Nephron progenitor cell (in vitro differentiated cells): ENCODE results near the gene RSPH9.
A peak's percentile ranks its signal among the peaks of the same experiment; 100 is the strongest.
"Not testable (repeated sequence)": the region's sequence is repeated elsewhere in the genome, so short reads cannot be mapped to it uniquely, and the experiment has no call there.

Experiments
- DNase-seq: peaks from one replicate; pipeline ENCODE4 v3.0.0; 2021
- H3K27ac Mint-ChIP-seq: 2 replicates; pipeline ENCODE4 v1.8.0; 2021; ENCODE audit warnings: mild to moderate bottlenecking, moderate library complexity, mixed read lengths
- H3K27me3 Mint-ChIP-seq: 2 replicates; pipeline ENCODE4 v1.8.0; 2021; ENCODE audit warnings: mild to moderate bottlenecking, low read depth, mixed read lengths; ENCODE audit not compliant: poor library complexity
- H3K36me3 Mint-ChIP-seq: 2 replicates; pipeline ENCODE4 v1.8.0; 2021; ENCODE audit warnings: low read depth, mixed read lengths
- H3K4me1 Mint-ChIP-seq: 2 replicates; pipeline ENCODE4 v1.8.0; 2021; ENCODE audit warnings: mixed read lengths
- H3K4me3 Mint-ChIP-seq: 2 replicates; pipeline ENCODE4 v1.8.0; 2021; ENCODE audit warnings: mild to moderate bottlenecking, moderate library complexity, mixed read lengths
- H3K9me3 Mint-ChIP-seq: 2 replicates; pipeline ENCODE4 v1.8.0; 2021; ENCODE audit warnings: mild to moderate bottlenecking, moderate library complexity, mixed read lengths
- CTCF ChIP-seq: fragments of 200-600 bp; sonication (generic); IDR thresholded peaks from 2 replicates; pipeline ENCODE4 v1.5.0; 2021; ENCODE audit warnings: antibody characterized with exemption

The RSPH9 gene

GRCh38 chr6:43699564-43700186, 54.8 kb downstream of the RSPH9 start:
- H3K4me3 Mint-ChIP-seq: peak overlapping the region; percentile 33
- no peak for DNase-seq

GRCh38 chr6:43700939-43701560, 56.2 kb downstream of the RSPH9 start:
- not testable (repeated sequence) for H3K27me3 Mint-ChIP-seq, DNase-seq, H3K9me3 Mint-ChIP-seq, H3K36me3 Mint-ChIP-seq
- Mint-ChIP-seq H3K4me1 (peaks cover 84% of the 10 kb centered on the region), H3K27ac (peak overlapping the region; percentile 93), H3K4me3 (peak overlapping the region; percentile 45)

More at GRCh38 chr6:43699564-43700186, 54.8 kb downstream of the RSPH9 start:
- Mint-ChIP-seq H3K9me3 (no peaks in the 10 kb centered on the region), H3K36me3 (no peaks in the 10 kb centered on the region), H3K27ac (peak overlapping the region; percentile 95), H3K4me1 (peaks cover 84% of the 10 kb centered on the region), H3K27me3 (peaks cover 2% of the 10 kb centered on the region)
- TF ChIP-seq CTCF: no peak

- H3K27me3 Mint-ChIP-seq: peaks cover 6% of the 10 kb centered on the region
- no peaks in the 10 kb centered on the region for H3K36me3 Mint-ChIP-seq
- peak overlapping the region; percentile 98 for H3K27ac Mint-ChIP-seq
- H3K4me1 Mint-ChIP-seq: peaks cover 91% of the 10 kb centered on the region
- no peak for TF ChIP-seq CTCF
- H3K9me3 Mint-ChIP-seq: no peaks in the 10 kb centered on the region
- peak overlapping the region; percentile 50 for H3K4me3 Mint-ChIP-seq
- DNase-seq: no peak
Measured at GRCh38 chr6:43702171-43702533, 57.3 kb downstream of the RSPH9 start.

DNA sequence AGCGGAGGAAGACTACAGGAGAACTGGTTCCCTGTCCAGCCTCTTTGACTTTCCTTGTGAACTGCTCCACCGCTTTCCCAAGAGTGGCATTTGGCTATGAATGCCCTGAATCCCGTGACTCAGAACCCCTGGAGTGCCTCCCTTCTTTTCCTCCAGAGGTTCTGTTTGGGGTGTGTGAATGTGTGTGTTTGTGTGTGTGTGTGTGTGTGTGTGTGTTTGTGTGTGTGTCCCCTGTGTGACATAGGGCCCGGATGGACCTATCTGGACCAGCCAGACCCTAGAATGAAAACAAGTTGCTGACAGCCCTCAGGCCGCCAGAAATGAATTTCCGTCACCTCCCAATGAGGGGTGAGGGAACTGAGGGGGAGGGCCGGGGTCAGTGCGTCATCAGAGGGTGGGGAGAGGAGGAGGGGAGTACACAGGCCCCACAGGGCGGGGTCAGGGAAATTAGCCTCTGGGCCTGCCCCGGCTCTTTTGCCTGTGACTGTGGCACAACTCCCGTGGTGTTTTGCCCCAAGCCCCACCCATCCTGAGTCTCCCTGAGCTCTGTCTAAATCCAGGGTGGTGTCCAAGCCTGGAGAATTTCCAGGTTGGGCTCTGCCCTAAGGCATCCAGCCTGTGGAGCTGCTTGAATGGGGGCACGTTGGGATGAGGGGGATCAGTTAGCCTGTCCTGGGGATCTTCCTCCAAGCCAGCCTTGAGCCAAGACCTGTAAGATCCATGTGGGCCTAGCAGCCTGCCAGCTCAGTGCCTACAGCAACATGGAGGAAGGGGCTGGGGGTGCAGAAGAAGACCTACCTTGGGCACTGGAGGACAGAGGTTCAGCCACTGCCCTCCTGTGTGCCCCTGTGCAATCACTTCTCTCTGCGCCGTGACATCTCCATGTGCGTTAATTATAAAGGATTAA, 58.0 kb downstream of the RSPH9 start:
- H3K9me3 Mint-ChIP-seq: no peaks in the 10 kb centered on the region
- DNase-seq: peak; percentile 86
- no peaks in the 10 kb centered on the region for H3K36me3 Mint-ChIP-seq
- peaks cover 90% of the 10 kb centered on the region for H3K4me1 Mint-ChIP-seq
- H3K4me3 Mint-ChIP-seq: peak overlapping the region; percentile 50
- H3K27me3 Mint-ChIP-seq: peaks cover 6% of the 10 kb centered on the region
- H3K27ac Mint-ChIP-seq: peak overlapping the region; percentile 98
- no peak for TF ChIP-seq CTCF

DNA sequence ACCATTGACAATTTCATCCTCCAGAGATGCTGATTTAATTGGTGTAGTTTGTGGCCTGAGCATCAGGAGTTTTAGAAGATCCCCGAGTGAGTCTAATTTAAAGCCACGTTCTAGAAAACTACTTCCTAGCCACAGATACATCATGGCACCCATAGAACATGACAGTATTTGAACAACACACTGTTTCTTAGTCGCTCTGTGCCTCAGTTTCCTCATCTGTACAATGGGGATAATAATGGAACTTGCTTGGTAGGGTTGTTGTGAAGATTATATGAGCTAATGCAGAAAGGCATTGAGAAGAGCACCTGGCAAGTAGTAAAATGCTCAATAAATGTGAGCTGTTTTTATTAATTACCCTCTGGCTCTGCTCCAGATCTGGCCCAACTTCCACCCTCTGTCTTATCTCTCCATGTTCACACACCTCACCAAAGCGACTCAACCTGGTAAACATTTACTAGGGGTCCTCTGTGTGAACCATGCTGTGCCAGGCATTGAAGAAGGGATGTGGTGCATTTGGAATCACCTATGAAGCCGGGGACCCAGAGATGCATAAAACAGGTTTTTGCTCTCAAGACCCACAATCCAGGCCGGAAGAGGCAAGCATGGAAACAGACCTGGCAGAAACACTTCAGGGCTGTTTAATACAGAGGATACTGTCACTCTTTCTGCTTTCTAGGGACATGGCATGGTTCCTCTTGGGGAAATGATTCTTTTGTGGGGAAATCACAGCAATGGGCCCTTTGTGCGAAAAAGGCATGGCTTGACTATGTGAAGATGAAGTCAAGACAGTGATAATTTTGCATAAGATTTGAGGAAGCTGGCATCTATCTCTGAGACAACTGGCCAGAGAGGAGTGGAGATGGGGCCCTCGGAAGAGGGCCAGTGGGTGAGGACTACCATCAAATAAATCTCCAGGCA, 58.9 kb downstream of the RSPH9 start:
- no peak for DNase-seq
- peak overlapping the region; percentile 98 for H3K27ac Mint-ChIP-seq

More for the DNA sequence above, 58.9 kb downstream of the RSPH9 start:
- no peaks in the 10 kb centered on the region for H3K36me3 Mint-ChIP-seq
- no peaks in the 10 kb centered on the region for H3K9me3 Mint-ChIP-seq
- peaks cover 82% of the 10 kb centered on the region for H3K4me1 Mint-ChIP-seq
- no peak for TF ChIP-seq CTCF
- H3K4me3 Mint-ChIP-seq: no peak overlapping the region
- peaks cover 7% of the 10 kb centered on the region for H3K27me3 Mint-ChIP-seq
